ENCODE measurements around the gene ST8SIA1. TPM values are rescaled to one million over a fixed set of nuclear protein-coding genes. Genes with fewer than 3 reads are reported as not detected.

Gene ST8SIA1
- total RNA-seq, 1 experiment from 2014 or later = not detected

GRCh38 chr12:22257100-22257499 lies 77.4 kb downstream of the ST8SIA1 start:
- H3K4me3 ChIP-seq (ENCODE audit: low read length) = no peak overlapping the region
- H3K79me2 ChIP-seq (ENCODE audit: low read length) = no peaks in the 10 kb centered on the region
- no peaks in the 10 kb centered on the region for H3K9me2 ChIP-seq (replicated peaks; ENCODE audit: low read length)
- no peak overlapping the region for H2AFZ ChIP-seq (ENCODE audit: low read length)
- no peak overlapping the region for H3K4me2 ChIP-seq (ENCODE audit: low read length)
- no peak for DNase-seq
- no peaks in the 10 kb centered on the region for H3K4me1 ChIP-seq (ENCODE audit: insufficient read depth, low read length)
- H3K36me3 ChIP-seq (ENCODE audit: low read depth, low read length) = no peaks in the 10 kb centered on the region
- no peak overlapping the region for H3K27ac ChIP-seq (ENCODE audit: low read length)
- no peak for ATAC-seq
- H3K27me3 ChIP-seq (ENCODE audit: low read length) = peaks cover 2% of the 10 kb centered on the region; the same call in 1 of the 2 replicates
- CTCF ChIA-PET = interaction anchor here (0.6 kb wide), 1 partner anchor 26 kb away, joined by 7 read pairs; no protein-coding TSS in a partner anchor
- TF ChIP-seq, protein P1, sequence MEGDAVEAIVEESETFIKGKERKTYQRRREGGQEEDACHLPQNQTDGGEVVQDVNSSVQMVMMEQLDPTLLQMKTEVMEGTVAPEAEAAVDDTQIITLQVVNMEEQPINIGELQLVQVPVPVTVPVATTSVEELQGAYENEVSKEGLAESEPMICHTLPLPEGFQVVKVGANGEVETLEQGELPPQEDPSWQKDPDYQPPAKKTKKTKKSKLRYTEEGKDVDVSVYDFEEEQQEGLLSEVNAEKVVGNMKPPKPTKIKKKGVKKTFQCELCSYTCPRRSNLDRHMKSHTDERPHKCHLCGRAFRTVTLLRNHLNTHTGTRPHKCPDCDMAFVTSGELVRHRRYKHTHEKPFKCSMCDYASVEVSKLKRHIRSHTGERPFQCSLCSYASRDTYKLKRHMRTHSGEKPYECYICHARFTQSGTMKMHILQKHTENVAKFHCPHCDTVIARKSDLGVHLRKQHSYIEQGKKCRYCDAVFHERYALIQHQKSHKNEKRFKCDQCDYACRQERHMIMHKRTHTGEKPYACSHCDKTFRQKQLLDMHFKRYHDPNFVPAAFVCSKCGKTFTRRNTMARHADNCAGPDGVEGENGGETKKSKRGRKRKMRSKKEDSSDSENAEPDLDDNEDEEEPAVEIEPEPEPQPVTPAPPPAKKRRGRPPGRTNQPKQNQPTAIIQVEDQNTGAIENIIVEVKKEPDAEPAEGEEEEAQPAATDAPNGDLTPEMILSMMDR (conservative IDR thresholded peaks at IDR 0.05; ENCODE audit: low read depth, low read length) = no peak
- TF ChIP-seq EZH2 (IDR thresholded peaks at IDR 0.05; ENCODE audit: low read length, unreplicated experiment) = no peak
- TF ChIP-seq EZH2phosphoT487 (IDR thresholded peaks at IDR 0.05; ENCODE audit: borderline replicate concordance, low read length) = no peak
- POLR2A ChIA-PET (ENCODE audit: unreplicated experiment) = no interaction called here
- no peaks in the 10 kb centered on the region for H3F3A ChIP-seq (ENCODE audit: low read length, unreplicated experiment)
- BruUV-seq (replicated peaks) = no TSS peak
- H3K9ac ChIP-seq (ENCODE audit: low read length) = no peak overlapping the region
- H3K9me3 ChIP-seq (ENCODE audit: low read length) = no peaks in the 10 kb centered on the region
- intact Hi-C loops (cut with micrococcal nuclease) = no loop called here
- no peaks in the 10 kb centered on the region for H4K20me1 ChIP-seq (ENCODE audit: low read length)

DNA sequence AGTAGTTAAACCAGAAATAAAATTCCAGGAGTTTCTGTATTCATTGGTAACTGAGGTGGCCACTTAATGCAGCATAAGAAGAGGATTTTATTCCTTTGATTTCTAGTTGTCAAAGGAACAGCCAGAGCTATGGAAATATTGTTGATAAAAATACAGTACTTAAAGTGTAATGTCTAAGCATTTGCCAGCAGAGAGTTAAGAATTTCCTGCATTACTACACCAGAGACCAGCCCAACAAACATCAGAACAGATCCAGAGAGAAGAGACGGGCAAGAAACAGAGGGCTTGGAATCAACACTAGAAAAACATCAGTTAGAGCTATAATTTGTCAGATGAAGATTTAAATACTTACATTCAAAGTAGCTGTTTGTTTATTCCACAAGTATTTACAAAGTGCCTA lies 77.9 kb downstream of the ST8SIA1 start:
- no peaks in the 10 kb centered on the region for H3K36me3 ChIP-seq (ENCODE audit: low read depth, low read length)
- no TSS peak for BruUV-seq (replicated peaks)
- intact Hi-C loops (cut with micrococcal nuclease) = no loop called here
- no peaks in the 10 kb centered on the region for H3K9me2 ChIP-seq (replicated peaks; ENCODE audit: low read length)
- no peak overlapping the region for H3K9ac ChIP-seq (ENCODE audit: low read length)
- H3K79me2 ChIP-seq (ENCODE audit: low read length) = no peaks in the 10 kb centered on the region
- H2AFZ ChIP-seq (ENCODE audit: low read length) = no peak overlapping the region
- DNase-seq (no peak), ATAC-seq (no peak)
- no peak overlapping the region for H3K27ac ChIP-seq (ENCODE audit: low read length)
- TF ChIP-seq EZH2 (IDR thresholded peaks at IDR 0.05; ENCODE audit: low read length, unreplicated experiment) (no peak), EZH2phosphoT487 (IDR thresholded peaks at IDR 0.05; ENCODE audit: borderline replicate concordance, low read length) (no peak)
- TF ChIP-seq, protein P1 (conservative IDR thresholded peaks at IDR 0.05; ENCODE audit: low read depth, low read length) = no peak
- H3F3A ChIP-seq (ENCODE audit: low read length, unreplicated experiment) = no peaks in the 10 kb centered on the region
- peaks cover 2% of the 10 kb centered on the region; the same call in 1 of the 2 replicates for H3K27me3 ChIP-seq (ENCODE audit: low read length)
- no peaks in the 10 kb centered on the region for H3K9me3 ChIP-seq (ENCODE audit: low read length)
- no peak overlapping the region for H3K4me3 ChIP-seq (ENCODE audit: low read length)
- ChIA-PET CTCF (interaction anchor here (0.6 kb wide), 1 partner anchor 25 kb away, joined by 7 read pairs; no protein-coding TSS in a partner anchor), POLR2A (ENCODE audit: unreplicated experiment) (no interaction called here)
- H4K20me1 ChIP-seq (ENCODE audit: low read length) = no peaks in the 10 kb centered on the region
- H3K4me2 ChIP-seq (ENCODE audit: low read length) = no peak overlapping the region
- H3K4me1 ChIP-seq (ENCODE audit: insufficient read depth, low read length) = no peaks in the 10 kb centered on the region

GRCh38 chr12:22256041-22256441 lies 78.5 kb downstream of the ST8SIA1 start:
- ChIA-PET CTCF (no interaction called here), POLR2A (ENCODE audit: unreplicated experiment) (no interaction called here)
- Histone ChIP-seq H3K27ac (ENCODE audit: low read length) (no peak overlapping the region), H3K79me2 (ENCODE audit: low read length) (no peaks in the 10 kb centered on the region), H3K9me3 (ENCODE audit: low read length) (no peaks in the 10 kb centered on the region), H2AFZ (ENCODE audit: low read length) (no peak overlapping the region), H3K36me3 (ENCODE audit: low read depth, low read length) (no peaks in the 10 kb centered on the region), H4K20me1 (ENCODE audit: low read length) (no peaks in the 10 kb centered on the region), H3K27me3 (ENCODE audit: low read length) (peaks cover 2% of the 10 kb centered on the region; the same call in 1 of the 2 replicates), H3F3A (ENCODE audit: low read length, unreplicated experiment) (no peaks in the 10 kb centered on the region), H3K9ac (ENCODE audit: low read length) (no peak overlapping the region), H3K4me3 (ENCODE audit: low read length) (no peak overlapping the region), H3K4me1 (ENCODE audit: insufficient read depth, low read length) (no peaks in the 10 kb centered on the region), H3K9me2 (replicated peaks; ENCODE audit: low read length) (no peaks in the 10 kb centered on the region), H3K4me2 (ENCODE audit: low read length) (no peak overlapping the region)
- ATAC-seq (no peak), DNase-seq (no peak)
- TF ChIP-seq, protein P1 (conservative IDR thresholded peaks at IDR 0.05; ENCODE audit: low read depth, low read length) = no peak
- TF ChIP-seq EZH2 (IDR thresholded peaks at IDR 0.05; ENCODE audit: low read length, unreplicated experiment) = no peak
- no peak for TF ChIP-seq EZH2phosphoT487 (IDR thresholded peaks at IDR 0.05; ENCODE audit: borderline replicate concordance, low read length)
- intact Hi-C loops (cut with micrococcal nuclease) = no loop called here
- no TSS peak for BruUV-seq (replicated peaks)

All from PC-3 (cell line).